Lower leg skin (tissue), 3 donors: ENCODE results near the gene ZNF575.

Source experiments
- CTCF ChIP-seq, 3 donors: fragments of 450-650 bp; IDR thresholded peaks; one replicate each; pipeline ENCODE4 v1.5.1; 2016; ENCODE audit warnings: antibody characterized with exemption in 3 of 3, mild to moderate bottlenecking in 3 of 3, moderate library complexity in 2 of 3
- POLR2A ChIP-seq, 2 donors: fragments of 450-650 bp; IDR thresholded peaks; one replicate each; pipeline ENCODE4 v1.6.1; 2016 to 2017; ENCODE audit warnings: antibody characterized with exemption in 2 of 2, mild to moderate bottlenecking in 1 of 2, moderate library complexity in 1 of 2

DNA sequence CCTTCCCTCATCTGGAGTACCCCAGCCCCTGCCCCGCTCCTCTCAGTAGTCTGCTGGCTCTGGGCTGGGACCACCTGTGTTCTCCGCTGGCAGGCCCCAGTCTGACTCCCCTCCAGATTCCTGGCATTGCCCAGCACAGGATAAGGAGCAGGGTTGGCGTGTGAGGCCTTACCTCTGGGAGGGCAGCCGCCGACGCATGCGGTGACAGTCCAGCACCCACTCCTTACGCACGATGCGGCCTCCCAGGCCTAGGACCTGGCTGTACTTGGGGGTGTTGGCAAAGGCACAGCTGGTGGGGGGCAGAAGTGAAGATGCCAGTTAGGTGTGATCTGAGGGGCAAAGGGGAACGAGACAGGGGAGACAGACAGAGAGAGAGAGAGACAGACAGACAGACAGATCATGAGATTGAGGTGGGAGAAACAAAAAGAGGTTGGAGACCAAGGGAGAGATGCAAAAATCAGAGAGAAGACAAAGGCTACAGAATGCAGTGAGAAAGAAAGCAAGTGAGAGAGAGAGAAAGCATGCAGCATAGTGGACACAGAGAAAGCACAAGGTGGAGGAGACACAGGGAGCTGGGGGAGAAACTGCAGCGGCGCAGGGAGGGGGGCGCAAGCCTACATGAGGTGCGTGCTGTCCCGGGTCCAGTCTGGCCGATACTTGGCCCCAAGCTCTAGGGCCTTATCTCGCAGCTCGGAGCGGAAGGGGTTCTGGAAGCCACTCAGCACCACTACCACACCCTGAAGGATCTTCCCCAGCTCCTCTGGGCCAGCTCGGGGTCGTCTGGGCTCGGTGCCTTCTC is 18.6 kb downstream of the ZNF575 start:
- TF ChIP-seq CTCF (IDR thresholded peaks at IDR 0.05) = no peak
- no peak for TF ChIP-seq POLR2A (IDR thresholded peaks at IDR 0.05)
